K562 (cell line): Measurements from ENCODE around the gene FBXL2. TPM values are rescaled to one million over a fixed set of nuclear protein-coding genes. Genes with fewer than 3 reads are reported as not detected.

Experiments used
- DIDO1 ChIP-seq: fragments of 450-650 bp; IDR thresholded peaks from 2 replicates; pipeline ENCODE4 v1.6.1; 2016; ENCODE audit warnings: low read depth, missing biosample characterization, missing genetic modification characterization
- GMEB1 ChIP-seq: fragments of 250-450 bp; sonication (Bioruptor Pico); IDR thresholded peaks from 2 replicates; pipeline ENCODE4 v1.4.0; 2020; ENCODE audit warnings: mild to moderate bottlenecking
- NFIX ChIP-seq: fragments of 250-450 bp; sonication (Bioruptor Pico); IDR thresholded peaks from 2 replicates; pipeline ENCODE4 v1.4.0; 2020; ENCODE audit warnings: low read depth, mild to moderate bottlenecking, moderate library complexity
- TEAD4 ChIP-seq, 2 experiments: sonication (generic) in 1 of 2; formaldehyde crosslinking in 1 of 2; IDR thresholded peaks; 2 replicates each; pipeline versions ENCODE4 v1.6.1 to v1.8.0; 2012 to 2022; ENCODE audit warnings: borderline replicate concordance in 1 of 2, inconsistent platforms in 1 of 2, low read length in 1 of 2, mild to moderate bottlenecking in 1 of 2, missing genetic modification reagents in 1 of 2
- TFE3 ChIP-seq: fragments of 450-650 bp; formaldehyde crosslinking; IDR thresholded peaks from 2 replicates; pipeline ENCODE4 v1.4.0; 2020; ENCODE audit warnings: mild to moderate bottlenecking, mixed read lengths
- TSHZ1 ChIP-seq: fragments of 250-450 bp; sonication (Bioruptor Pico); IDR thresholded peaks from 2 replicates; pipeline ENCODE4 v1.4.0; 2020; ENCODE audit warnings: mild to moderate bottlenecking, moderate library complexity
- ZNF143 ChIP-seq: sonication (generic); formaldehyde crosslinking; IDR thresholded peaks from 2 replicates; pipeline ENCODE4 v1.9.0; 2022; ENCODE audit warnings: mild to moderate bottlenecking, missing genetic modification reagents
- ZNF3 ChIP-seq: fragments of 250-450 bp; sonication (Bioruptor Pico); IDR thresholded peaks from 2 replicates; pipeline ENCODE4 v1.5.0; 2021; ENCODE audit warnings: mild to moderate bottlenecking, moderate library complexity
- ZNF311 ChIP-seq: fragments of 250-450 bp; sonication (Bioruptor Pico); IDR thresholded peaks from 2 replicates; pipeline ENCODE4 v1.4.0; 2020; ENCODE audit warnings: mild to moderate bottlenecking, moderate library complexity
- ZNF644 ChIP-seq: fragments of 200-800 bp; sonication (Bioruptor generic); IDR thresholded peaks from 2 replicates; pipeline ENCODE4 v1.6.1; 2016; ENCODE audit warnings: low read depth, missing genetic modification characterization, missing compliant biosample characterization
- polyA plus RNA-seq, 8 experiments: library from polyadenylated mRNA; depleted of rRNA in 4 of 8; stranded (reverse) in 5 of 8; unstranded in 3 of 8; fragments of >200 nt; fragmentation: Nextera tagmentation in 2 of 8; fragmentation: Illumina TruSeq in 1 of 8; extraction: Ambion mirVana in 2 of 8; extraction: Trizol in 1 of 8; gene quantifications; 2 replicates each; pipeline versions ENCODE4 v1.2.1 to v1.2.3, GENCODE V29; 2011 to 2014; ENCODE audit warnings: inconsistent platforms in 1 of 8, missing spikeins in 1 of 8
- total RNA-seq, 7 experiments: library from RNA; depleted of rRNA in 6 of 7; stranded (reverse); fragments of >200 nt in 6 of 7; fragmentation: Illumina TruSeq in 2 of 7; extraction: Trizol in 2 of 7; gene quantifications; 2 replicates each; pipeline versions ENCODE4 v1.2.1 to v1.2.3, GENCODE V29; 2011 to 2021; ENCODE audit warnings: low replicate concordance in 1 of 7
- TF ChIP-seq, protein P1 (sequence below): sonication (generic); formaldehyde crosslinking; IDR thresholded peaks from 2 replicates; pipeline ENCODE4 v1.8.0; 2023; ENCODE audit warnings: missing genetic modification reagents, mild to moderate bottlenecking, borderline replicate concordance

FBXL2 gene
- total and polyA plus RNA-seq, 9 of the 15 experiments (the other 6 are each of a cell fraction or from before 2014, with no cell fraction given), result 1.3 to 6.9 (median 1.9) TPM

DNA sequence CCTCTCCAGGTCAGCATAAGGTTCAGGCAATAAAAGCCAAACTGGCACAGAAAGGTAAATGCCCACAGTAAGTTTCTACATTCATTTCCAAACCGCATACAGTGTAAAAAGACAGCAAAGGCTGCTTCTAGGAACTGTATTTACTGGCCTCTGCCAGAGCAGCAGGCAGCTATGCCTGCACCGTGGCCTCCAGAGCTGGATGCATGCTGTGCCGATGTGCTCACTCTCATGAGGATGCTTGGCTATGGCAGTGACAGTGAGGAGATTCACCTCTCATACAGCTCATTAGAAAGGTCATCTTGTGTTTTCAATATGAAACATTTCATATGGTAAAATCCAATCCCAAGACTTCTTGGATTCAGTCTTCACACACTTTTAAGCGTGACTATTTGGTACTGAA, 112.7 kb downstream of the FBXL2 start (continued):
- TF ChIP-seq, protein P1, sequence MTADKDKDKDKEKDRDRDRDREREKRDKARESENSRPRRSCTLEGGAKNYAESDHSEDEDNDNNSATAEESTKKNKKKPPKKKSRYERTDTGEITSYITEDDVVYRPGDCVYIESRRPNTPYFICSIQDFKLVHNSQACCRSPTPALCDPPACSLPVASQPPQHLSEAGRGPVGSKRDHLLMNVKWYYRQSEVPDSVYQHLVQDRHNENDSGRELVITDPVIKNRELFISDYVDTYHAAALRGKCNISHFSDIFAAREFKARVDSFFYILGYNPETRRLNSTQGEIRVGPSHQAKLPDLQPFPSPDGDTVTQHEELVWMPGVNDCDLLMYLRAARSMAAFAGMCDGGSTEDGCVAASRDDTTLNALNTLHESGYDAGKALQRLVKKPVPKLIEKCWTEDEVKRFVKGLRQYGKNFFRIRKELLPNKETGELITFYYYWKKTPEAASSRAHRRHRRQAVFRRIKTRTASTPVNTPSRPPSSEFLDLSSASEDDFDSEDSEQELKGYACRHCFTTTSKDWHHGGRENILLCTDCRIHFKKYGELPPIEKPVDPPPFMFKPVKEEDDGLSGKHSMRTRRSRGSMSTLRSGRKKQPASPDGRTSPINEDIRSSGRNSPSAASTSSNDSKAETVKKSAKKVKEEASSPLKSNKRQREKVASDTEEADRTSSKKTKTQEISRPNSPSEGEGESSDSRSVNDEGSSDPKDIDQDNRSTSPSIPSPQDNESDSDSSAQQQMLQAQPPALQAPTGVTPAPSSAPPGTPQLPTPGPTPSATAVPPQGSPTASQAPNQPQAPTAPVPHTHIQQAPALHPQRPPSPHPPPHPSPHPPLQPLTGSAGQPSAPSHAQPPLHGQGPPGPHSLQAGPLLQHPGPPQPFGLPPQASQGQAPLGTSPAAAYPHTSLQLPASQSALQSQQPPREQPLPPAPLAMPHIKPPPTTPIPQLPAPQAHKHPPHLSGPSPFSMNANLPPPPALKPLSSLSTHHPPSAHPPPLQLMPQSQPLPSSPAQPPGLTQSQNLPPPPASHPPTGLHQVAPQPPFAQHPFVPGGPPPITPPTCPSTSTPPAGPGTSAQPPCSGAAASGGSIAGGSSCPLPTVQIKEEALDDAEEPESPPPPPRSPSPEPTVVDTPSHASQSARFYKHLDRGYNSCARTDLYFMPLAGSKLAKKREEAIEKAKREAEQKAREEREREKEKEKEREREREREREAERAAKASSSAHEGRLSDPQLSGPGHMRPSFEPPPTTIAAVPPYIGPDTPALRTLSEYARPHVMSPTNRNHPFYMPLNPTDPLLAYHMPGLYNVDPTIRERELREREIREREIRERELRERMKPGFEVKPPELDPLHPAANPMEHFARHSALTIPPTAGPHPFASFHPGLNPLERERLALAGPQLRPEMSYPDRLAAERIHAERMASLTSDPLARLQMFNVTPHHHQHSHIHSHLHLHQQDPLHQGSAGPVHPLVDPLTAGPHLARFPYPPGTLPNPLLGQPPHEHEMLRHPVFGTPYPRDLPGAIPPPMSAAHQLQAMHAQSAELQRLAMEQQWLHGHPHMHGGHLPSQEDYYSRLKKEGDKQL (CRISPR knock-in tag), result no peak
- no peak for TF ChIP-seq TEAD4 (IDR thresholded peaks at IDR 0.05; ENCODE audit: low read length)
- no peak for TF ChIP-seq TEAD4 (CRISPR knock-in tag; IDR thresholded peaks at IDR 0.05; ENCODE audit: borderline replicate concordance)
- no peak for TF ChIP-seq TFE3 (CRISPR knock-in tag)
- TF ChIP-seq NFIX (CRISPR knock-in tag), result no peak
- no peak for TF ChIP-seq ZNF311 (CRISPR knock-in tag)
- TF ChIP-seq TSHZ1 (CRISPR knock-in tag), result no peak
- TF ChIP-seq GMEB1 (CRISPR knock-in tag), result no peak
- no peak for TF ChIP-seq ZNF143 (CRISPR knock-in tag)
- TF ChIP-seq DIDO1, result no peak
- no peak for TF ChIP-seq ZNF644 (tag)
- no peak for TF ChIP-seq ZNF3 (CRISPR knock-in tag)
